ENCODE data around the gene TBC1D22A. TPM values are rescaled to one million over a fixed set of nuclear protein-coding genes. Genes with fewer than 3 reads are reported as not detected.

TBC1D22A gene
- total RNA-seq, 8 experiments from 2014 or later: 6.6 to 31.4 (median 12.3) TPM

GRCh38 chr22:46982635-46983034, 220.2 kb downstream of the TBC1D22A start:
- no peak overlapping the region for H3K27ac ChIP-seq
- no peak for ATAC-seq (replicated peaks in 6 of 8)
- H3K4me3 ChIP-seq: no peak overlapping the region
- no peaks in the 10 kb centered on the region for H3K4me1 ChIP-seq (replicated peaks in 1 of 2)
- in situ Hi-C loops (cut with MboI; ENCODE audit: low pct_unique_long_range_greater_than_20kb in 2 of 9, low sequenced_read_pairs in 9 of 9, unreplicated experiment in 9 of 9): no loop called here
- 93 to 100% (median 97%) methylated on average over 1 to 8 of the region's 14 CpGs; no CpG with 5 or more reads in 2 of the 10 experiments for WGBS, 10 experiments

GRCh38 chr22:46983046-46983445, 220.6 kb downstream of the TBC1D22A start:
- Histone ChIP-seq H3K4me3 (no peak overlapping the region), H3K4me1 (replicated peaks in 1 of 2) (no peaks in the 10 kb centered on the region), H3K27ac (no peak overlapping the region)
- in situ Hi-C loops (cut with MboI; ENCODE audit: low pct_unique_long_range_greater_than_20kb in 2 of 9, low sequenced_read_pairs in 9 of 9, unreplicated experiment in 9 of 9): no loop called here
- no peak for ATAC-seq (replicated peaks in 6 of 8)
- 83 to 100% (median 98%) methylated on average over 1 to 2 of the region's 4 CpGs; no CpG with 5 or more reads in 4 of the 10 experiments for WGBS, 10 experiments

- in situ Hi-C loops (cut with MboI; ENCODE audit: low pct_unique_long_range_greater_than_20kb in 2 of 9, low sequenced_read_pairs in 9 of 9, unreplicated experiment in 9 of 9): no loop called here
- peak in 1 of 8 experiments; percentile 51 for ATAC-seq (replicated peaks in 6 of 8)
Observed at GRCh38 chr22:46984751-46985506, 222.5 kb downstream of the TBC1D22A start.

GRCh38 chr22:46985507-46985882, 223.0 kb downstream of the TBC1D22A start:
- H3K4me3 ChIP-seq: no peak overlapping the region
- H3K4me1 ChIP-seq (replicated peaks in 1 of 2): no peaks in the 10 kb centered on the region
- H3K27ac ChIP-seq: no peak overlapping the region
- in situ Hi-C loops (cut with MboI; ENCODE audit: low pct_unique_long_range_greater_than_20kb in 2 of 9, low sequenced_read_pairs in 9 of 9, unreplicated experiment in 9 of 9): no loop called here
- WGBS, 10 experiments: 55 to 100% (median 93%) methylated on average over 2 to 8 of the region's 8 CpGs
- ATAC-seq (replicated peaks in 6 of 8): peak in 1 of 8 experiments; percentile 53

More at GRCh38 chr22:46984751-46985506, 222.5 kb downstream of the TBC1D22A start:
- 33 to 100% (median 86%) methylated on average over 1 to 9 of the region's 16 CpGs; no CpG with 5 or more reads in 3 of the 10 experiments for WGBS, 10 experiments
- H3K4me1 ChIP-seq (replicated peaks in 1 of 2): no peaks in the 10 kb centered on the region
- H3K27ac ChIP-seq: no peak overlapping the region
- no peak overlapping the region for H3K4me3 ChIP-seq

- ATAC-seq (replicated peaks in 6 of 8): no peak
- H3K4me3 ChIP-seq: no peak overlapping the region
- WGBS, 10 experiments: 71 to 100% (median 100%) methylated on average over 1 to 9 of the region's 11 CpGs; no CpG with 5 or more reads in 5 of the 10 experiments
- in situ Hi-C loops (cut with MboI; ENCODE audit: low pct_unique_long_range_greater_than_20kb in 2 of 9, low sequenced_read_pairs in 9 of 9, unreplicated experiment in 9 of 9): no loop called here
- no peaks in the 10 kb centered on the region for H3K4me1 ChIP-seq (replicated peaks in 1 of 2)
- H3K27ac ChIP-seq: no peak overlapping the region
Observed at GRCh38 chr22:46986788-46987187, 224.3 kb downstream of the TBC1D22A start.

GRCh38 chr22:46990937-46991550, 228.6 kb downstream of the TBC1D22A start:
- WGBS, 10 experiments: 80 to 100% (median 96%) methylated on average over 1 to 10 of the region's 12 CpGs; no CpG with 5 or more reads in 3 of the 10 experiments
- Histone ChIP-seq H3K4me3 (no peak overlapping the region), H3K27ac (no peak overlapping the region), H3K4me1 (replicated peaks in 1 of 2) (peaks cover 0 to 4% of the 10 kb centered on the region in 2 donors)
- in situ Hi-C loops (cut with MboI; ENCODE audit: low pct_unique_long_range_greater_than_20kb in 2 of 9, low sequenced_read_pairs in 9 of 9, unreplicated experiment in 9 of 9): no loop called here
- no peak for ATAC-seq (replicated peaks in 6 of 8)

- WGBS, 10 experiments: 40 to 100% (median 88%) methylated on average over 1 to 11 of the region's 14 CpGs; no CpG with 5 or more reads in 1 of the 10 experiments
- Histone ChIP-seq H3K4me3 (no peak overlapping the region), H3K27ac (no peak overlapping the region), H3K4me1 (replicated peaks in 1 of 2) (peaks cover 0 to 4% of the 10 kb centered on the region in 2 donors)
- in situ Hi-C loops (cut with MboI; ENCODE audit: low pct_unique_long_range_greater_than_20kb in 2 of 9, low sequenced_read_pairs in 9 of 9, unreplicated experiment in 9 of 9): no loop called here
- ATAC-seq (replicated peaks in 6 of 8): no peak
Observed at GRCh38 chr22:46991666-46992065, 229.2 kb downstream of the TBC1D22A start.

- in situ Hi-C loops (cut with MboI; ENCODE audit: low pct_unique_long_range_greater_than_20kb in 2 of 9, low sequenced_read_pairs in 9 of 9, unreplicated experiment in 9 of 9): no loop called here
- ATAC-seq (replicated peaks in 6 of 8): peak in 2 of 8 experiments; percentile 8 to 18
- Histone ChIP-seq H3K4me3 (no peak overlapping the region), H3K4me1 (replicated peaks in 1 of 2) (peaks cover 0 to 4% of the 10 kb centered on the region in 2 donors), H3K27ac (no peak overlapping the region)
- 60 to 100% (median 85%) methylated on average over 1 to 10 of the region's 25 CpGs; no CpG with 5 or more reads in 4 of the 10 experiments for WGBS, 10 experiments
Observed at GRCh38 chr22:46992121-46992731, 229.8 kb downstream of the TBC1D22A start.

GRCh38 chr22:46993633-46994032, 231.2 kb downstream of the TBC1D22A start:
- H3K4me3 ChIP-seq: no peak overlapping the region
- 43 to 71% (median 50%) methylated on average over 1 to 8 of the region's 14 CpGs; no CpG with 5 or more reads in 4 of the 10 experiments for WGBS, 10 experiments
- H3K4me1 ChIP-seq (replicated peaks in 1 of 2): peaks cover 0 to 4% of the 10 kb centered on the region in 2 donors
- no peak overlapping the region for H3K27ac ChIP-seq
- ATAC-seq (replicated peaks in 6 of 8): peak in 7 of 8 experiments; percentile 37 to 72 (median 48)
- in situ Hi-C loops (cut with MboI; ENCODE audit: low pct_unique_long_range_greater_than_20kb in 2 of 9, low sequenced_read_pairs in 9 of 9, unreplicated experiment in 9 of 9): no loop called here

- in situ Hi-C loops (cut with MboI; ENCODE audit: low pct_unique_long_range_greater_than_20kb in 2 of 9, low sequenced_read_pairs in 9 of 9, unreplicated experiment in 9 of 9): no loop called here
- no peak for ATAC-seq (replicated peaks in 6 of 8)
- no peak overlapping the region for H3K4me3 ChIP-seq
- peaks cover 0 to 4% of the 10 kb centered on the region in 2 donors for H3K4me1 ChIP-seq (replicated peaks in 1 of 2)
- 80 to 100% (median 85%) methylated on average over 1 to 4 of the region's 11 CpGs; no CpG with 5 or more reads in 4 of the 10 experiments for WGBS, 10 experiments
- no peak overlapping the region for H3K27ac ChIP-seq
Observed at GRCh38 chr22:46994265-46994664, 231.8 kb downstream of the TBC1D22A start.

GRCh38 chr22:46994983-46995382, 232.5 kb downstream of the TBC1D22A start:
- 80 to 100% (median 97%) methylated on average over 1 to 10 of the region's 13 CpGs; no CpG with 5 or more reads in 4 of the 10 experiments for WGBS, 10 experiments
- in situ Hi-C loops (cut with MboI; ENCODE audit: low pct_unique_long_range_greater_than_20kb in 2 of 9, low sequenced_read_pairs in 9 of 9, unreplicated experiment in 9 of 9): no loop called here
- no peak overlapping the region for H3K27ac ChIP-seq
- H3K4me1 ChIP-seq (replicated peaks in 1 of 2): peaks cover 0 to 4% of the 10 kb centered on the region in 2 donors
- no peak overlapping the region for H3K4me3 ChIP-seq
- no peak for ATAC-seq (replicated peaks in 6 of 8)

- no peak for ATAC-seq (replicated peaks in 6 of 8)
- Histone ChIP-seq H3K27ac (no peak overlapping the region), H3K4me1 (replicated peaks in 1 of 2) (peaks cover 0 to 4% of the 10 kb centered on the region in 2 donors), H3K4me3 (no peak overlapping the region)
- 80 to 100% (median 90%) methylated on average over 1 to 7 of the region's 24 CpGs; no CpG with 5 or more reads in 3 of the 10 experiments for WGBS, 10 experiments
- in situ Hi-C loops (cut with MboI; ENCODE audit: low pct_unique_long_range_greater_than_20kb in 2 of 9, low sequenced_read_pairs in 9 of 9, unreplicated experiment in 9 of 9): no loop called here
Observed at GRCh38 chr22:46995501-46996360, 233.3 kb downstream of the TBC1D22A start.

Data from motor neuron (in vitro differentiated cells).